IMR-90 (cell line): Measurements from ENCODE around the gene SRGAP3. TPM values are rescaled to one million over a fixed set of nuclear protein-coding genes. Genes with fewer than 3 reads are reported as not detected.

Experiments
- ATAC-seq: fragments of 200-7000 bp; cut with Tn5 transposase; 2 replicates; pipeline ENCODE4 v1.9.1; 2020; ENCODE audit warnings: low read depth, mild to moderate bottlenecking, moderate library complexity
- BruUV-seq: library from RNA; stranded (reverse); fragments of 400-500 nt; replicated peaks from 2 replicates; lab custom pipeline; 2021; lab: Mats Ljungman, UMichigan
- CTCF ChIA-PET: fragments of 300-600 bp; formaldehyde crosslinking; extraction: SDS; loops from one replicate; lab custom pipeline; 2021; ENCODE audit warnings: antibody characterized with exemption; lab: Yijun Ruan, JAX
- POLR2A ChIA-PET: fragments of 300-600 bp; sonication (Branson Sonifier 250); formaldehyde crosslinking; loops from one replicate; lab custom pipeline; 2022; ENCODE audit warnings: antibody characterized with exemption; ENCODE audit not compliant: unreplicated experiment; lab: Charles Lee
- DNase-seq: peaks from one replicate; pipeline ENCODE4 v3.0.0; 2013
- H2AFZ ChIP-seq: replicated peaks from 2 replicates; pipeline ENCODE3; 2013; ENCODE audit warnings: low read length, mild to moderate bottlenecking; ENCODE audit not compliant: poor library complexity
- H2AK5ac ChIP-seq: 2 replicates; pipeline ENCODE4 v1.6.1; 2013; ENCODE audit warnings: low read depth, low read length, inconsistent platforms
- H2AK9ac ChIP-seq: replicated peaks from 2 replicates; pipeline ENCODE3; 2013; ENCODE audit warnings: mild to moderate bottlenecking, low read depth, low read length, moderate library complexity; ENCODE audit not compliant: poor library complexity
- H2BK120ac ChIP-seq: 2 replicates; pipeline ENCODE4 v1.6.1; 2013; ENCODE audit warnings: low read depth, low read length, inconsistent platforms
- H2BK15ac ChIP-seq: 3 replicates; pipeline ENCODE4 v1.6.1; 2013; ENCODE audit warnings: low read depth, low read length, inconsistent platforms
- H2BK20ac ChIP-seq: 2 replicates; pipeline ENCODE4 v1.6.1; 2013; ENCODE audit warnings: low read depth, mild to moderate bottlenecking, inconsistent platforms, low read length, moderate library complexity
- H2BK5ac ChIP-seq: 2 replicates; pipeline ENCODE4 v1.6.1; 2013; ENCODE audit warnings: mild to moderate bottlenecking, low read depth, low read length, inconsistent platforms; ENCODE audit not compliant: poor library complexity, severe bottlenecking
- H3K14ac ChIP-seq: replicated peaks from 2 replicates; pipeline ENCODE4 v1.6.1; 2013; ENCODE audit warnings: low read depth, low read length, inconsistent platforms
- H3K18ac ChIP-seq: 2 replicates; pipeline ENCODE4 v1.6.1; 2013; ENCODE audit warnings: low read depth, low read length, control low read depth
- H3K23ac ChIP-seq: 2 replicates; pipeline ENCODE4 v1.6.1; 2013; ENCODE audit warnings: low read depth, low read length, inconsistent platforms
- H3K27ac ChIP-seq: 2 replicates; pipeline ENCODE4 v1.5.1; 2013; ENCODE audit warnings: mild to moderate bottlenecking, control low read depth, low read length; ENCODE audit not compliant: insufficient read depth
- H3K27me3 ChIP-seq: 2 replicates; pipeline ENCODE4 v1.6.1; 2013; ENCODE audit warnings: low read length; ENCODE audit not compliant: control insufficient read depth, insufficient read depth
- H3K36me3 ChIP-seq: 2 replicates; pipeline ENCODE4 v1.6.1; 2013; ENCODE audit warnings: low read length, mixed read lengths; ENCODE audit not compliant: control insufficient read depth, insufficient read depth
- H3K4ac ChIP-seq: 2 replicates; pipeline ENCODE4 v1.6.1; 2013; ENCODE audit warnings: low read depth, low read length, inconsistent platforms
- H3K4me1 ChIP-seq: 2 replicates; pipeline ENCODE4 v1.6.1; 2013; ENCODE audit warnings: low read length, mixed read lengths; ENCODE audit not compliant: control insufficient read depth, insufficient read depth
- H3K4me2 ChIP-seq: 2 replicates; pipeline ENCODE4 v1.6.1; 2013; ENCODE audit warnings: low read depth, mild to moderate bottlenecking, control low read depth, low read length, moderate library complexity
- H3K4me3 ChIP-seq: 2 replicates; pipeline ENCODE4 v1.5.1; 2013; ENCODE audit warnings: low read depth, mild to moderate bottlenecking, control low read depth, low read length, moderate library complexity; ENCODE audit not compliant: insufficient read depth
- H3K56ac ChIP-seq: 2 replicates; pipeline ENCODE4 v1.6.1; 2013; ENCODE audit warnings: low read length, inconsistent platforms; ENCODE audit not compliant: insufficient read depth; ENCODE audit errors: extremely low read depth
- H3K79me1 ChIP-seq, 2 experiments: 2 replicates each; pipeline ENCODE4 v1.6.1; 2013; ENCODE audit warnings: low read length in 2 of 2, inconsistent platforms in 1 of 2, low read depth in 1 of 2
- H3K9ac ChIP-seq: 2 replicates; pipeline ENCODE4 v1.6.1; 2013; ENCODE audit warnings: low read depth, low read length, control low read depth
- H3K9me1 ChIP-seq: 2 replicates; pipeline ENCODE4 v1.6.1; 2013; ENCODE audit warnings: low read length, inconsistent platforms; ENCODE audit not compliant: insufficient read depth
- H3K9me3 ChIP-seq: 2 replicates; pipeline ENCODE4 v1.6.1; 2013; ENCODE audit warnings: low read length; ENCODE audit not compliant: control insufficient read depth, insufficient read depth
- H4K20me1 ChIP-seq: 2 replicates; pipeline ENCODE4 v1.6.1; 2013; ENCODE audit warnings: low read length, inconsistent platforms; ENCODE audit not compliant: insufficient read depth
- H4K5ac ChIP-seq: 2 replicates; pipeline ENCODE4 v1.6.1; 2013; ENCODE audit warnings: mild to moderate bottlenecking, low read depth, low read length, control low read depth
- H4K8ac ChIP-seq, 2 experiments: 2 replicates each; pipeline ENCODE4 v1.6.1; 2013; ENCODE audit warnings: low read depth in 2 of 2, low read length in 2 of 2, control low read depth in 1 of 2, inconsistent platforms in 1 of 2
- H4K91ac ChIP-seq: 2 replicates; pipeline ENCODE4 v1.6.1; 2013; ENCODE audit warnings: low read depth, low read length, inconsistent platforms; ENCODE audit not compliant: insufficient read depth
- RFX5 ChIP-seq: IDR thresholded peaks from 2 replicates; pipeline ENCODE4 v1.8.0; 2012; ENCODE audit warnings: low read depth, mild to moderate bottlenecking, low read length, moderate library complexity
- WGBS, 2 experiments: methylation state at CpG; one replicate each; pipeline versions ENCODE4 v1.1.5 to v1.1.7; 2013; ENCODE audit warnings: missing lambda C conversion rate in 2 of 2; ENCODE audit not compliant: insufficient read length in 1 of 2; ENCODE audit errors: extremely low coverage in 2 of 2; 5-methylcytosine and 5-hydroxymethylcytosine counted together
- dilution Hi-C: fragments of 300-500 bp; cut with HindIII; formaldehyde crosslinking; loops from one replicate; pipeline ENCODE4 v1.14.3; 2018; ENCODE audit warnings: low sequenced_read_pairs; ENCODE audit not compliant: unreplicated experiment
- in situ Hi-C: fragments of 300-500 bp; cut with MboI; formaldehyde crosslinking; loops from 3 replicates; pipeline ENCODE4 v1.14.3; 2019; ENCODE audit warnings: low sequenced_read_pairs, inconsistent platforms, mixed read lengths
- intact Hi-C: fragments of 100-400 bp; cut with micrococcal nuclease; formaldehyde crosslinking; loops from 2 replicates; pipeline ENCODE4 v1.10.0; 2022
- polyA plus RNA-seq, 3 experiments: library from polyadenylated mRNA; depleted of rRNA; stranded (reverse); fragments of >200 nt; gene quantifications; 2 replicates each; pipeline ENCODE4 v1.2.3, GENCODE V29; 2012; ENCODE audit warnings: low replicate concordance in 1 of 3
- total RNA-seq: library from RNA; depleted of rRNA; stranded (reverse); fragments of >200 nt; gene quantifications from 2 replicates; pipeline ENCODE4 v1.2.3, GENCODE V29; 2012
- TF ChIP-seq, protein P1 (sequence below): fragments of 150-350 bp; IDR thresholded peaks from 2 replicates; pipeline ENCODE4 v1.6.1; 2017; ENCODE audit warnings: mild to moderate bottlenecking, antibody characterized with exemption, low read length, low read depth
- TF ChIP-seq, protein P2 (sequence below): fragments of 150-350 bp; IDR thresholded peaks from 2 replicates; pipeline ENCODE4 v1.6.1; 2016; ENCODE audit warnings: low read depth, mild to moderate bottlenecking, low read length, moderate library complexity, borderline replicate concordance

The SRGAP3 gene
- total and polyA plus RNA-seq, 2 of the 4 experiments (the other 2 are of a cell fraction), result 0.68 to 1.4 TPM

DNA sequence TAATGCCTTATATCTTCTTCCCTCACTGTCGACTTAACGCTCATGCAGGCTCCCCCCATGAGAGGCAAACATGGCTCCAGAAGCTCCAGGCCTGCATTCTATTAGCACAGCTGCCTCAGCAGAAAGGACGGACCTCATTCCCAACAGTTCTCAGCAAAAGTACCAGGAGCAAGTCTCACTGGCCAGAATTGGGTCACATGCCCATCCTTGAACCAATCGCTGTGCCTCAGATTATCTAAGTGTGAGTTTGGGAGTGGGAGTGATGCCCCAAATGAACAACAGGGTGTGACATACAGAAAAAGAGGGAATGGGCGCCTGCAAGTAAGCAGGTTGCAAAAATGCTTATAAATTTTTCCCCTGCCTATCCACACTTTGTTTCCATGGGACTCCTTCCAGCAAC is 281.9 kb downstream of the SRGAP3 start:
- intact Hi-C loops (loop anchor here (10.0 kb wide), 2 partner anchors 303 to 523 kb away; no protein-coding TSS in a partner anchor), dilution Hi-C loops (no loop called here), in situ Hi-C loops (loop anchor here (10.0 kb wide), 1 partner anchor 193 kb away; no protein-coding TSS in a partner anchor)
- Histone ChIP-seq H3K4me3 (no peak overlapping the region), H3K18ac (no peak overlapping the region), H2AK9ac (peak overlapping the region; percentile 20), H3K9ac (no peak overlapping the region), H2AK5ac (no peak overlapping the region), H4K20me1 (no peaks in the 10 kb centered on the region), H4K8ac (no peak overlapping the region), H3K9me1 (no peaks in the 10 kb centered on the region), H2BK20ac (no peak overlapping the region), H2BK15ac (no peak overlapping the region), H3K9me3 (no peaks in the 10 kb centered on the region), H3K79me1 (peaks cover 6 to 7% of the 10 kb centered on the region in 2 experiments; a peak in 3 of 4 replicates), H3K56ac (no peak overlapping the region), H2AFZ (peak overlapping the region; percentile 25), H3K14ac (no peak overlapping the region), H3K27me3 (peaks cover 2% of the 10 kb centered on the region; the same call in 1 of the 2 replicates), H3K4me2 (no peak overlapping the region), H3K36me3 (no peaks in the 10 kb centered on the region), H3K23ac (no peak overlapping the region), H3K4me1 (peaks cover 3% of the 10 kb centered on the region; the same call in 1 of the 2 replicates), H3K4ac (no peak overlapping the region), H4K91ac (no peak overlapping the region), H3K27ac (no peak overlapping the region), H2BK5ac (no peak overlapping the region), H4K5ac (no peak overlapping the region), H2BK120ac (no peak overlapping the region)
- ChIA-PET CTCF (no interaction called here), POLR2A (no interaction called here)
- BruUV-seq, result no TSS peak
- DNase-seq (no peak), ATAC-seq (no peak)
- 94% methylated on average over 3 of the region's 5 CpGs; no CpG with 5 or more reads in 1 of the 2 experiments for WGBS, 2 experiments
- TF ChIP-seq, protein P1, sequence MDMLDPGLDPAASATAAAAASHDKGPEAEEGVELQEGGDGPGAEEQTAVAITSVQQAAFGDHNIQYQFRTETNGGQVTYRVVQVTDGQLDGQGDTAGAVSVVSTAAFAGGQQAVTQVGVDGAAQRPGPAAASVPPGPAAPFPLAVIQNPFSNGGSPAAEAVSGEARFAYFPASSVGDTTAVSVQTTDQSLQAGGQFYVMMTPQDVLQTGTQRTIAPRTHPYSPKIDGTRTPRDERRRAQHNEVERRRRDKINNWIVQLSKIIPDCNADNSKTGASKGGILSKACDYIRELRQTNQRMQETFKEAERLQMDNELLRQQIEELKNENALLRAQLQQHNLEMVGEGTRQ, result 0 out of 2 replicates have a peak, but pooled peaks have one; percentile 34
- TF ChIP-seq, protein P2, sequence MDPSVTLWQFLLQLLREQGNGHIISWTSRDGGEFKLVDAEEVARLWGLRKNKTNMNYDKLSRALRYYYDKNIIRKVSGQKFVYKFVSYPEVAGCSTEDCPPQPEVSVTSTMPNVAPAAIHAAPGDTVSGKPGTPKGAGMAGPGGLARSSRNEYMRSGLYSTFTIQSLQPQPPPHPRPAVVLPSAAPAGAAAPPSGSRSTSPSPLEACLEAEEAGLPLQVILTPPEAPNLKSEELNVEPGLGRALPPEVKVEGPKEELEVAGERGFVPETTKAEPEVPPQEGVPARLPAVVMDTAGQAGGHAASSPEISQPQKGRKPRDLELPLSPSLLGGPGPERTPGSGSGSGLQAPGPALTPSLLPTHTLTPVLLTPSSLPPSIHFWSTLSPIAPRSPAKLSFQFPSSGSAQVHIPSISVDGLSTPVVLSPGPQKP, result no peak
- TF ChIP-seq RFX5, result no peak
